Nephron (organoid): ENCODE results near the gene KATNIP.

Experiments
- H3K27ac Mint-ChIP-seq, 3 experiments: 2 replicates each; pipeline ENCODE4 v1.8.0; 2020; ENCODE audit warnings: mixed read lengths in 3 of 3, mild to moderate bottlenecking in 2 of 3, moderate library complexity in 1 of 3
- H3K27me3 Mint-ChIP-seq: 2 replicates; pipeline ENCODE4 v1.8.0; 2021; ENCODE audit warnings: low read depth, mild to moderate bottlenecking, moderate library complexity, mixed read lengths
- H3K36me3 Mint-ChIP-seq: 2 replicates; pipeline ENCODE4 v1.8.0; 2020; ENCODE audit warnings: low read depth, mixed read lengths
- H3K4me1 Mint-ChIP-seq: 2 replicates; pipeline ENCODE4 v1.8.0; 2020; ENCODE audit warnings: mixed read lengths
- H3K4me3 Mint-ChIP-seq, 3 experiments: 2 replicates each; pipeline ENCODE4 v1.8.0; 2020; ENCODE audit warnings: mild to moderate bottlenecking in 3 of 3, mixed read lengths in 3 of 3, moderate library complexity in 2 of 3
- H3K9me3 Mint-ChIP-seq: 2 replicates; pipeline ENCODE4 v1.8.0; 2020; ENCODE audit warnings: mixed read lengths
- TF ChIP-seq, protein P1 (sequence below), 3 experiments: fragments of 200-600 bp; sonication (generic); IDR thresholded peaks; one replicate each; pipeline ENCODE4 v1.5.0; 2021; ENCODE audit warnings: antibody characterized with exemption in 3 of 3; ENCODE audit not compliant: unreplicated experiment in 3 of 3

KATNIP gene

DNA sequence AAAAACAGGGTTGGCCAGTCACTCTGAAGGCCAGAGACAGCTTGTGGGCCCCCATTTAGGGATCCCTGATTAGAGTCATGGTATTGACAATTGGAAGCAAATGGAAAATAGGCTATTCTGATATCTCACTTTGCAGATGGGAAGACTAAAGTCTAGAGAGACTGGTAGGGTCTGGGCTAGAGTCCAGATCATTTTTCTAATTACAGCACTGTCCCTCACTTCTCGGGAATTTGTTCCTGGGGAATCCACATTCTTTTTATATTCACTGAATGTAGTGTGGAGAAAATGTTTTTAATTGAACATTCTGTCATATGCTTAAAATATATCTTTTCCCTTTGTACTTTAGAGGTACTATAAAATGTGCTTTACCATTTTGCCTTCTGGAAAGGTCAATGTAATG, 1.1 kb downstream of the KATNIP start:
- Mint-ChIP-seq H3K4me3 (peak overlapping the region; percentile 96 to 97 (median 96)), H3K4me1 (peaks cover 45% of the 10 kb centered on the region), H3K27me3 (no peaks in the 10 kb centered on the region), H3K27ac (peak overlapping the region in 1 of 3 experiments; percentile 26), H3K9me3 (no peaks in the 10 kb centered on the region), H3K36me3 (peaks cover 9% of the 10 kb centered on the region)
- TF ChIP-seq, protein P1, sequence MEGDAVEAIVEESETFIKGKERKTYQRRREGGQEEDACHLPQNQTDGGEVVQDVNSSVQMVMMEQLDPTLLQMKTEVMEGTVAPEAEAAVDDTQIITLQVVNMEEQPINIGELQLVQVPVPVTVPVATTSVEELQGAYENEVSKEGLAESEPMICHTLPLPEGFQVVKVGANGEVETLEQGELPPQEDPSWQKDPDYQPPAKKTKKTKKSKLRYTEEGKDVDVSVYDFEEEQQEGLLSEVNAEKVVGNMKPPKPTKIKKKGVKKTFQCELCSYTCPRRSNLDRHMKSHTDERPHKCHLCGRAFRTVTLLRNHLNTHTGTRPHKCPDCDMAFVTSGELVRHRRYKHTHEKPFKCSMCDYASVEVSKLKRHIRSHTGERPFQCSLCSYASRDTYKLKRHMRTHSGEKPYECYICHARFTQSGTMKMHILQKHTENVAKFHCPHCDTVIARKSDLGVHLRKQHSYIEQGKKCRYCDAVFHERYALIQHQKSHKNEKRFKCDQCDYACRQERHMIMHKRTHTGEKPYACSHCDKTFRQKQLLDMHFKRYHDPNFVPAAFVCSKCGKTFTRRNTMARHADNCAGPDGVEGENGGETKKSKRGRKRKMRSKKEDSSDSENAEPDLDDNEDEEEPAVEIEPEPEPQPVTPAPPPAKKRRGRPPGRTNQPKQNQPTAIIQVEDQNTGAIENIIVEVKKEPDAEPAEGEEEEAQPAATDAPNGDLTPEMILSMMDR (IDR thresholded peaks at IDR 0.05; ENCODE audit: unreplicated experiment in 3 of 3): no peak

DNA sequence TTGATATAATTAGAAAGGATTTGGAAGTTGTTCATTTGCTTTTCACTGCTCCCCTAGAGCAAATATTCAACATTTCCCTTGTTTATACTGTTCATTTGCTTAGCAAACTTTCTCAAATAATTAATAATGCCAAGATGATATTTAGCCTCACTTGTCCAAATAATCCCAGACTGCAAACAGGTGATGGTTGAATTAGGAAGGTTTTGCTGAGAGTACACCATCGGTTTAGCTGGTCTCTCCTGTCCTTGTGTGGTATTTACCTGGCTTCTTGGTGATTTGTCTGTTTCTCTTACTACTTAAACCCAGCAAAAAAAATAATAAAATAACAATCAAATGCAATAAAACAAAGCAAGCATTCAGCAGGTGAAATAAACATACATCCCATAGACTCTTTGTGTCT, 6.5 kb downstream of the KATNIP start:
- Mint-ChIP-seq H3K36me3 (peaks cover 5% of the 10 kb centered on the region), H3K9me3 (no peaks in the 10 kb centered on the region), H3K27me3 (no peaks in the 10 kb centered on the region), H3K27ac (no peak overlapping the region), H3K4me1 (peaks cover 4% of the 10 kb centered on the region), H3K4me3 (no peak overlapping the region)
- TF ChIP-seq, protein P1 (IDR thresholded peaks at IDR 0.05; ENCODE audit: unreplicated experiment in 3 of 3): no peak

DNA sequence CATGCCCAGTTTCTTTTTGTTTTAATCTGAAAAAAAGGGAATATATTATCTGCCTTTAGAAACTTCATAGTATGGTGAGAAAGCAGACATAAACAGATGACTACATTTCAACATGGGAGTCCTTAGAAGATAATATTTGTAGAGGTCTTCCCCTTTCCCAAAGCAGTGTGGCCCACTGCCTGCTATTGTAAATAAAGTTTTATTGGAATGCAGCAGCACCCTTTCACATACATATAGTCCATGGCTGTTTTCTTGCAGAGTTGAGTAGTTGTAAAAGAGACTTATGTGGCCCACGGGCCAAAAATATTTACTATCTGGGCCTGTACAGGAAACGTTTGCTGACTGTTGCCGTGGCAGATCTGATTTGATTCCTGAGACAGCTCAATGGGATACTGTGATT, 8.5 kb downstream of the KATNIP start:
- Mint-ChIP-seq H3K27ac (no peak overlapping the region), H3K4me1 (peaks cover 5% of the 10 kb centered on the region), H3K36me3 (peaks cover 5% of the 10 kb centered on the region), H3K9me3 (no peaks in the 10 kb centered on the region), H3K27me3 (no peaks in the 10 kb centered on the region), H3K4me3 (no peak overlapping the region)
- TF ChIP-seq, protein P1 (IDR thresholded peaks at IDR 0.05; ENCODE audit: unreplicated experiment in 3 of 3): no peak

DNA sequence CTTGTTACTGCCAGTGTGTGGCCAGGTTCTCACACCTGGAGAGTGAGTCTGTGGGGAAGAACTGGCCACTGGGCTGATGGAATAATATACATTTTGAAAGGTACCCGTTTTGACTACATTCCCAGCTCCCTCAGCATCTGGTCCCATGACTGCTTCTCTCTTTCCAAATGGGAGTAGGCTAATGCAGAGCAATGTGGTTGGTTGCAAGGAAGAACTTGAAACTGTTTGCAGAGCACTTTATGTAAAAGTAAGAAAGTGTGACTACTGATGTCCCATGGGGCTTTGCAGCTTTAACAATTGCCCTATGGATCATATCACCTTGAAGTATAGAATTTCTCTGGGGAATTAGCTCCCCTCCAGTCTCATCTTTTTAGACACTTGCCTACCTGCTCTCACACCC, 9.0 kb downstream of the KATNIP start:
- no peak overlapping the region for H3K27ac Mint-ChIP-seq
- no peaks in the 10 kb centered on the region for H3K27me3 Mint-ChIP-seq
- no peaks in the 10 kb centered on the region for H3K9me3 Mint-ChIP-seq
- peaks cover 5% of the 10 kb centered on the region for H3K36me3 Mint-ChIP-seq
- TF ChIP-seq, protein P1 (IDR thresholded peaks at IDR 0.05; ENCODE audit: unreplicated experiment in 3 of 3): no peak
- H3K4me1 Mint-ChIP-seq: peaks cover 5% of the 10 kb centered on the region
- no peak overlapping the region for H3K4me3 Mint-ChIP-seq

DNA sequence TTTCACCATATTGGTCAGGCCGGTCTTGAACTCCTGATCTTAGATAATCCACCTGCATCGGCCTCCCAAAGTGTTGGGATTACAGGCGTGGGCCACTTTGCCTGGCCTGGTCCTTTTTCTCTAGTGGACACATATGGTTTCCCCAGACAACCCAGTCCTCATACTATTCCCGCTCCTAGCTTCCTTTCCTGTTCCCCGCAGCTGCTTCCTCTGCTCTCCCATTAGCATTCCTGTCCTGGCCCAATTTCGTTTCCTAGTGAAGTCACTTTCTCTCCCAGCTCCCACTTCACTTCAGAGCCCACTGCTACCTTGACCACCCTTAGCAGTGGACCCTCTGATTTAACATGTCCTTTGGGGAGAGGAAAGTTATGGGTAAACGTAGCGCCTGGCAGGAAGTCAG, 11.3 kb downstream of the KATNIP start:
- Mint-ChIP-seq H3K4me1 (peaks cover 11% of the 10 kb centered on the region), H3K36me3 (peaks cover 5% of the 10 kb centered on the region), H3K27ac (peak overlapping the region in 1 of 3 experiments; percentile 49), H3K9me3 (no peaks in the 10 kb centered on the region), H3K4me3 (no peak overlapping the region), H3K27me3 (no peaks in the 10 kb centered on the region)
- TF ChIP-seq, protein P1 (IDR thresholded peaks at IDR 0.05; ENCODE audit: unreplicated experiment in 3 of 3): no peak

DNA sequence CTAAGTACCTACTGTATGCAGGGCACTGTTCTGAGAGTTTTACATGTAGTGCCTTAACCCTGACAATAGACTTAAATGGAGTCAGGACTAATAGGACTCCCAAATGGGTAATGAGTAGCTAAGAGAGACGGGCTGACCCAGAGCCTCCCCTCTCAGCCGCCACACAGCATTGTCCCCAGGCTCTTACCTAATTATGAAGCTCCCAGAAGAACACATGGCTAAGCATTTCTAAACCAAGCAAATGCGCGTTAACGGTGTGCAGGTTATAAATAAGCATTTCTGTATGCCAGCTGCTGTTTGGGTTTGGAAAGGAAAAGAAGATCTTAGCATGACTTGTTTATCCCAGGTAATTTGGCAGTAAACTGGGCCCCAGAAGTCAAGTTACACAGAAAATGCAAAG, 14.3 kb downstream of the KATNIP start:
- Mint-ChIP-seq H3K27ac (peak overlapping the region; percentile 24 to 83 (median 51)), H3K4me3 (no peak overlapping the region), H3K36me3 (no peaks in the 10 kb centered on the region), H3K27me3 (no peaks in the 10 kb centered on the region), H3K4me1 (peaks cover 11% of the 10 kb centered on the region), H3K9me3 (no peaks in the 10 kb centered on the region)
- TF ChIP-seq, protein P1 (IDR thresholded peaks at IDR 0.05; ENCODE audit: unreplicated experiment in 3 of 3): no peak
